A549 (cell line): ENCODE measurements around the gene CHMP6.

ENCODE experiments used
- ZNF302 ChIP-seq: fragments of 250-450 bp; sonication (Bioruptor Pico); IDR thresholded peaks from 2 replicates; pipeline ENCODE4 v1.9.0; 2021; ENCODE audit warnings: inconsistent platforms, mild to moderate bottlenecking, moderate library complexity
- TF ChIP-seq, protein P1 (sequence below): fragments of 450-650 bp; IDR thresholded peaks from 2 replicates; pipeline ENCODE4 v1.6.1; 2014; ENCODE audit warnings: antibody characterized with exemption
- TF ChIP-seq, protein P2 (sequence below): IDR thresholded peaks from 2 replicates; pipeline ENCODE4 v1.6.1; 2012
- TF ChIP-seq, protein P3 (sequence below): fragments of >200 bp; sonication (Bioruptor Twin); formaldehyde crosslinking; IDR thresholded peaks from 3 replicates; pipeline ENCODE4 v1.5.1; 2016

DNA sequence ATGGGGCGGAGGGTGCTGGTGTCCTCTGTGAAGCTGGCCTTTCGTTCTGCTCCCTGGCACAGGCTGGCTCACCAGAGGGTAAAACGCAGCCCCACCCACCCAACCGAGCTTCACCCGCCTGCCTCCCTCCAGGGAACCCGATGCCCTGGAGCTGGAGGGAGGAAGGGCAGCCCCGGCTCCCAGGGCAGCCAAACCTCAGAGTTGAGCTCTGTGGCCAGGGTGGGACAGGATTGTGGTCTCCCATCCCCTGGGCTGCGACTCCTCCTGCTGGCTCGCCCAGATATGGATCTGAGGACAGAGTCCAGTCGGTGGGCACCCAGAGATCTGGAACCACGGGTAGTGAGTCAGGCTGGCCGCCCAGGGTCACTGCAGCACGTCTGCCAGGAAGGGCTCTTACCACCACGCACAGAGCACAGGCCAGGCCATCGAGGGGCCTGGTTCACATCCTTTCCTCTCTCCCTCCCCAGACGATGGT is 42.6 kb upstream of the CHMP6 start:
- TF ChIP-seq, protein P1, sequence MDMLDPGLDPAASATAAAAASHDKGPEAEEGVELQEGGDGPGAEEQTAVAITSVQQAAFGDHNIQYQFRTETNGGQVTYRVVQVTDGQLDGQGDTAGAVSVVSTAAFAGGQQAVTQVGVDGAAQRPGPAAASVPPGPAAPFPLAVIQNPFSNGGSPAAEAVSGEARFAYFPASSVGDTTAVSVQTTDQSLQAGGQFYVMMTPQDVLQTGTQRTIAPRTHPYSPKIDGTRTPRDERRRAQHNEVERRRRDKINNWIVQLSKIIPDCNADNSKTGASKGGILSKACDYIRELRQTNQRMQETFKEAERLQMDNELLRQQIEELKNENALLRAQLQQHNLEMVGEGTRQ = no peak
- TF ChIP-seq, protein P2, sequence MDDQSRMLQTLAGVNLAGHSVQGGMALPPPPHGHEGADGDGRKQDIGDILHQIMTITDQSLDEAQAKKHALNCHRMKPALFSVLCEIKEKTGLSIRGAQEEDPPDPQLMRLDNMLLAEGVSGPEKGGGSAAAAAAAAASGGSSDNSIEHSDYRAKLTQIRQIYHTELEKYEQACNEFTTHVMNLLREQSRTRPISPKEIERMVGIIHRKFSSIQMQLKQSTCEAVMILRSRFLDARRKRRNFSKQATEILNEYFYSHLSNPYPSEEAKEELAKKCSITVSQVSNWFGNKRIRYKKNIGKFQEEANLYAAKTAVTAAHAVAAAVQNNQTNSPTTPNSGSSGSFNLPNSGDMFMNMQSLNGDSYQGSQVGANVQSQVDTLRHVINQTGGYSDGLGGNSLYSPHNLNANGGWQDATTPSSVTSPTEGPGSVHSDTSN = no peak
- TF ChIP-seq, protein P3, sequence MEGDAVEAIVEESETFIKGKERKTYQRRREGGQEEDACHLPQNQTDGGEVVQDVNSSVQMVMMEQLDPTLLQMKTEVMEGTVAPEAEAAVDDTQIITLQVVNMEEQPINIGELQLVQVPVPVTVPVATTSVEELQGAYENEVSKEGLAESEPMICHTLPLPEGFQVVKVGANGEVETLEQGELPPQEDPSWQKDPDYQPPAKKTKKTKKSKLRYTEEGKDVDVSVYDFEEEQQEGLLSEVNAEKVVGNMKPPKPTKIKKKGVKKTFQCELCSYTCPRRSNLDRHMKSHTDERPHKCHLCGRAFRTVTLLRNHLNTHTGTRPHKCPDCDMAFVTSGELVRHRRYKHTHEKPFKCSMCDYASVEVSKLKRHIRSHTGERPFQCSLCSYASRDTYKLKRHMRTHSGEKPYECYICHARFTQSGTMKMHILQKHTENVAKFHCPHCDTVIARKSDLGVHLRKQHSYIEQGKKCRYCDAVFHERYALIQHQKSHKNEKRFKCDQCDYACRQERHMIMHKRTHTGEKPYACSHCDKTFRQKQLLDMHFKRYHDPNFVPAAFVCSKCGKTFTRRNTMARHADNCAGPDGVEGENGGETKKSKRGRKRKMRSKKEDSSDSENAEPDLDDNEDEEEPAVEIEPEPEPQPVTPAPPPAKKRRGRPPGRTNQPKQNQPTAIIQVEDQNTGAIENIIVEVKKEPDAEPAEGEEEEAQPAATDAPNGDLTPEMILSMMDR = no peak
- no peak for TF ChIP-seq ZNF302 (CRISPR knock-in tag)
